GM18868 (cell line): Measurements from ENCODE around the gene ATPAF2.

ENCODE experiments used
- ATAC-seq: cut with Tn5 transposase; IDR thresholded peaks from one replicate; pipeline ENCODE4 v1.9.1; 2021; ENCODE audit warnings: mild to moderate bottlenecking, moderate library complexity; ENCODE audit not compliant: unreplicated experiment

Gene ATPAF2

GRCh38 chr17:17987901-17988300 is 51.1 kb downstream of the ATPAF2 start:
- ATAC-seq = no peak

GRCh38 chr17:17987187-17987896 is 51.6 kb downstream of the ATPAF2 start:
- ATAC-seq = no peak

GRCh38 chr17:17985555-17985954 is 53.4 kb downstream of the ATPAF2 start:
- ATAC-seq = no peak

- ATAC-seq = no peak
These were observed 53.8 kb downstream of the ATPAF2 start for GRCh38 chr17:17985153-17985552.

GRCh38 chr17:17983776-17984175 is 55.2 kb downstream of the ATPAF2 start:
- no peak for ATAC-seq

- no peak for ATAC-seq
These were observed 55.6 kb downstream of the ATPAF2 start for GRCh38 chr17:17983376-17983775.

GRCh38 chr17:17982801-17983200 is 56.2 kb downstream of the ATPAF2 start:
- ATAC-seq = no peak

GRCh38 chr17:17981330-17981729 is 57.6 kb downstream of the ATPAF2 start:
- ATAC-seq = no peak

- no peak for ATAC-seq
These were observed 59.2 kb downstream of the ATPAF2 start for GRCh38 chr17:17979778-17980177.

- ATAC-seq = no peak
These were observed 60.2 kb downstream of the ATPAF2 start for GRCh38 chr17:17978481-17979424.

GRCh38 chr17:17976931-17977570 is 61.9 kb downstream of the ATPAF2 start:
- no peak for ATAC-seq

- no peak for ATAC-seq
These were observed 63.5 kb downstream of the ATPAF2 start for GRCh38 chr17:17975436-17975835.

GRCh38 chr17:17972952-17973254 is 66.1 kb downstream of the ATPAF2 start:
- ATAC-seq = no peak

- ATAC-seq = peak; percentile 95
These were observed 66.6 kb downstream of the ATPAF2 start, which contains the start of the genes DRC3 and TOM1L2 for GRCh38 chr17:17972126-17972951. TSS of gene DRC3 (plus strand) at chr17:17972862. CDS start at chr17:17977599, 4,737 bp downstream. TSS of gene TOM1L2 (minus strand) at chr17:17972400. CDS start at chr17:17972313, 87 bp downstream.

- ATAC-seq = no peak
These were observed 67.4 kb downstream of the ATPAF2 start for GRCh38 chr17:17971431-17972125.

GRCh38 chr17:17970699-17971430 is 68.1 kb downstream of the ATPAF2 start:
- no peak for ATAC-seq
